Measurements from ENCODE around the gene LARP1. TPM values are rescaled to one million over a fixed set of nuclear protein-coding genes. Genes with fewer than 3 reads are reported as not detected.

LARP1 gene
- total RNA-seq, 2 donors from 2014 or later = 83.9 to 163 TPM

- under 1% methylated on average over 57 of the region's 65 CpGs for WGBS
- peaks cover 6% of the 10 kb centered on the region for H3K4me1 ChIP-seq (replicated peaks)
- peak; percentile 94 for TF ChIP-seq POLR2A (IDR thresholded peaks at IDR 0.05)
- peak; percentile 87 for TF ChIP-seq POLR2AphosphoS5 (IDR thresholded peaks at IDR 0.05)
- TF ChIP-seq CTCF (IDR thresholded peaks at IDR 0.05) = no peak
These were observed 103.3 kb downstream of the LARP1 start, which contains the start of gene CNOT8 for GRCh38 chr5:154858297-154858971. Gene CNOT8, plus strand, starts transcription at chr5:154858627. Its CDS starts 4,652 bp downstream, at chr5:154863279.

GRCh38 chr5:154858972-154859871, 104.0 kb downstream of the LARP1 start:
- Histone ChIP-seq H3K27me3 (replicated peaks; ENCODE audit: insufficient read depth) (no peaks in the 10 kb centered on the region), H3K27ac (peak overlapping the region; percentile 97 to 98), H3K9me3 (no peaks in the 10 kb centered on the region), H3K36me3 (no peaks in the 10 kb centered on the region), H3K4me1 (replicated peaks) (peaks cover 6% of the 10 kb centered on the region), H3K4me3 (peak overlapping the region; percentile 75 to 82)
- TF ChIP-seq POLR2AphosphoS5 (IDR thresholded peaks at IDR 0.05) = no peak
- TF ChIP-seq POLR2A (IDR thresholded peaks at IDR 0.05) = no peak
- TF ChIP-seq CTCF (IDR thresholded peaks at IDR 0.05) = no peak
- no peak for DNase-seq (ENCODE audit: low spot score)
- intact Hi-C loops (cut with DNase I) = loop anchor here (1.0 to 10.0 kb wide), 3 partner anchors 83 to 174 kb away; partner anchors contain the start of genes LARP1 and MRPL22
- WGBS = under 1% methylated on average over 26 of the region's 26 CpGs

More at GRCh38 chr5:154858297-154858971, 103.3 kb downstream of the LARP1 start, which contains the start of gene CNOT8:
- Histone ChIP-seq H3K36me3 (no peaks in the 10 kb centered on the region), H3K27me3 (replicated peaks; ENCODE audit: insufficient read depth) (no peaks in the 10 kb centered on the region), H3K4me3 (peak within 1 kb of the TSS; percentile 75 to 82), H3K27ac (peak within 1 kb of the TSS; percentile 97 to 98), H3K9me3 (no peaks in the 10 kb centered on the region)
- intact Hi-C loops (cut with DNase I) = loop anchor here (1.0 to 10.0 kb wide), 3 partner anchors 84 to 174 kb away; partner anchors contain the start of genes LARP1 and MRPL22
- DNase-seq (ENCODE audit: low spot score) = peak; percentile 98

GRCh38 chr5:154860123-154860522, 104.9 kb downstream of the LARP1 start:
- Histone ChIP-seq H3K36me3 (no peaks in the 10 kb centered on the region), H3K9me3 (no peaks in the 10 kb centered on the region), H3K4me1 (replicated peaks) (peaks cover 6% of the 10 kb centered on the region), H3K4me3 (peak overlapping the region in 1 of 2 donors; percentile 82), H3K27ac (no peak overlapping the region), H3K27me3 (replicated peaks; ENCODE audit: insufficient read depth) (no peaks in the 10 kb centered on the region)
- intact Hi-C loops (cut with DNase I) = no loop called here
- no peak for TF ChIP-seq POLR2AphosphoS5 (IDR thresholded peaks at IDR 0.05)
- no peak for TF ChIP-seq CTCF (IDR thresholded peaks at IDR 0.05)
- no peak for TF ChIP-seq POLR2A (IDR thresholded peaks at IDR 0.05)
- WGBS = 42% methylated on average over 5 of the region's 5 CpGs
- no peak for DNase-seq (ENCODE audit: low spot score)

GRCh38 chr5:154860765-154861164, 105.6 kb downstream of the LARP1 start:
- no peaks in the 10 kb centered on the region for H3K9me3 ChIP-seq
- 57% methylated on average over 4 of the region's 4 CpGs for WGBS
- no peaks in the 10 kb centered on the region for H3K27me3 ChIP-seq (replicated peaks; ENCODE audit: insufficient read depth)
- H3K4me1 ChIP-seq (replicated peaks) = peaks cover 6% of the 10 kb centered on the region
- no peak overlapping the region for H3K4me3 ChIP-seq
- no peak for DNase-seq (ENCODE audit: low spot score)
- no peak overlapping the region for H3K27ac ChIP-seq
- intact Hi-C loops (cut with DNase I) = no loop called here
- TF ChIP-seq POLR2AphosphoS5 (IDR thresholded peaks at IDR 0.05) (no peak), POLR2A (IDR thresholded peaks at IDR 0.05) (no peak), CTCF (IDR thresholded peaks at IDR 0.05) (no peak)
- no peaks in the 10 kb centered on the region for H3K36me3 ChIP-seq

All from prostate gland (tissue), 2 donors.